ENCODE measurements around the gene ENDOU. TPM values are rescaled to one million over a fixed set of nuclear protein-coding genes. Genes with fewer than 3 reads are reported as not detected.

The ENDOU gene
- total and polyA plus RNA-seq, 8 donors, result 1.8 to 7.6 TPM; not detected in 6

GRCh38 chr12:47754881-47755280 is 29.6 kb upstream of the ENDOU start:
- intact Hi-C loops (cut with DNase I; ENCODE audit: low total_unique reads), result no loop called here
- WGBS, 5 donors, result 25 to 57% (median 33%) methylated on average over 2 to 3 of the region's 3 CpGs
- peak; percentile 86 to 93 for DNase-seq
- TF ChIP-seq EP300 (IDR thresholded peaks at IDR 0.05), result no peak
- peak in 2 of 3 donors; percentile 46 to 67 for TF ChIP-seq POLR2AphosphoS5 (IDR thresholded peaks at IDR 0.05)
- TF ChIP-seq POLR2A (IDR thresholded peaks at IDR 0.05), result no peak
- Histone ChIP-seq H3K4me3 (peak overlapping the region in 1 of 4 donors; percentile 75), H3K9me3 (no peaks in the 10 kb centered on the region), H3K36me3 (peaks cover under 1 to 15% (median 14%) of the 10 kb centered on the region in 4 donors), H3K27me3 (no peaks in the 10 kb centered on the region), H3K27ac (peak overlapping the region; percentile 76 to 88 (median 81)), H3K4me1 (peaks cover 65 to 80% (median 77%) of the 10 kb centered on the region in 4 donors)

- H3K36me3 ChIP-seq, result peaks cover 4 to 23% (median 21%) of the 10 kb centered on the region in 4 donors
- H3K27ac ChIP-seq, result peak overlapping the region; percentile 59 to 88 (median 77)
- WGBS, 5 donors, result 62 to 78% (median 74%) methylated on average over 4 of the region's 4 CpGs
- TF ChIP-seq POLR2A (IDR thresholded peaks at IDR 0.05) (no peak), EP300 (IDR thresholded peaks at IDR 0.05) (no peak), CTCF (IDR thresholded peaks at IDR 0.05) (no peak), POLR2AphosphoS5 (IDR thresholded peaks at IDR 0.05) (no peak)
- no peaks in the 10 kb centered on the region for H3K9me3 ChIP-seq
- intact Hi-C loops (cut with DNase I; ENCODE audit: low total_unique reads), result no loop called here
- peak overlapping the region in 1 of 4 donors; percentile 75 for H3K4me3 ChIP-seq
- H3K27me3 ChIP-seq, result no peaks in the 10 kb centered on the region
- H3K4me1 ChIP-seq, result peaks cover 58 to 72% (median 69%) of the 10 kb centered on the region in 4 donors
- no peak for DNase-seq
These were observed 28.8 kb upstream of the ENDOU start for GRCh38 chr12:47754126-47754525.

- Histone ChIP-seq H3K36me3 (peaks cover 4 to 31% (median 28%) of the 10 kb centered on the region in 4 donors), H3K4me3 (no peak overlapping the region), H3K4me1 (peaks cover 54 to 65% (median 63%) of the 10 kb centered on the region in 4 donors), H3K27me3 (no peaks in the 10 kb centered on the region), H3K27ac (peak overlapping the region; percentile 76 to 88 (median 82)), H3K9me3 (no peaks in the 10 kb centered on the region)
- peak; percentile 73 to 89 for DNase-seq
- intact Hi-C loops (cut with DNase I; ENCODE audit: low total_unique reads), result no loop called here
- TF ChIP-seq EP300 (IDR thresholded peaks at IDR 0.05) (no peak), CTCF (IDR thresholded peaks at IDR 0.05) (no peak), POLR2AphosphoS5 (IDR thresholded peaks at IDR 0.05) (peak in 2 of 3 donors; percentile 10 to 40), POLR2A (IDR thresholded peaks at IDR 0.05) (no peak)
- WGBS, 5 donors, result 41 to 52% (median 46%) methylated on average over 10 to 11 of the region's 11 CpGs
These were observed 28.0 kb upstream of the ENDOU start for GRCh38 chr12:47753021-47754001.

GRCh38 chr12:47752552-47752951 is 27.3 kb upstream of the ENDOU start:
- WGBS, 5 donors, result 59 to 71% (median 64%) methylated on average over 5 to 7 of the region's 7 CpGs
- DNase-seq, result no peak
- Histone ChIP-seq H3K27ac (peak overlapping the region; percentile 5 to 88 (median 77)), H3K4me3 (no peak overlapping the region), H3K4me1 (peaks cover 46 to 58% (median 56%) of the 10 kb centered on the region in 4 donors), H3K9me3 (no peaks in the 10 kb centered on the region), H3K27me3 (no peaks in the 10 kb centered on the region), H3K36me3 (peaks cover 4 to 38% (median 36%) of the 10 kb centered on the region in 4 donors)
- intact Hi-C loops (cut with DNase I; ENCODE audit: low total_unique reads), result no loop called here
- TF ChIP-seq EP300 (IDR thresholded peaks at IDR 0.05), result no peak
- no peak for TF ChIP-seq CTCF (IDR thresholded peaks at IDR 0.05)
- TF ChIP-seq POLR2AphosphoS5 (IDR thresholded peaks at IDR 0.05), result no peak
- TF ChIP-seq POLR2A (IDR thresholded peaks at IDR 0.05), result no peak

Measured in stomach (tissue), 9 donors.